ENCODE data around the gene VPS18. TPM values are rescaled to one million over a fixed set of nuclear protein-coding genes. Genes with fewer than 3 reads are reported as not detected.

VPS18 gene
- total RNA-seq, 1 donor from 2014 or later: 26.2 TPM

- Mint-ChIP-seq H3K36me3 (ENCODE audit: low read depth) (no peaks in the 10 kb centered on the region), H3K4me3 (no peak overlapping the region), H3K27ac (no peak overlapping the region), H3K9me3 (no peaks in the 10 kb centered on the region), H3K27me3 (peaks cover 32% of the 10 kb centered on the region), H3K4me1 (peaks cover 46% of the 10 kb centered on the region)
- ATAC-seq (ENCODE audit: low read depth): no peak
- CTCF ChIA-PET: no interaction called here
- POLR2A ChIA-PET: no interaction called here
- no peak for DNase-seq
- TF ChIP-seq CTCF (IDR thresholded peaks at IDR 0.05): no peak
- intact Hi-C loops (cut with micrococcal nuclease): no loop called here
Observed at GRCh38 chr15:40925495-40925862, 31.2 kb downstream of the VPS18 start.

- ATAC-seq (ENCODE audit: low read depth): peak; percentile 15
- ChIA-PET POLR2A (no interaction called here), CTCF (no interaction called here)
- peaks cover 52% of the 10 kb centered on the region for H3K4me1 Mint-ChIP-seq
- no peak for TF ChIP-seq CTCF (IDR thresholded peaks at IDR 0.05)
- no peaks in the 10 kb centered on the region for H3K36me3 Mint-ChIP-seq (ENCODE audit: low read depth)
- H3K9me3 Mint-ChIP-seq: no peaks in the 10 kb centered on the region
- peak overlapping the region; percentile 64 for H3K4me3 Mint-ChIP-seq
- peaks cover 36% of the 10 kb centered on the region for H3K27me3 Mint-ChIP-seq
- DNase-seq: no peak
- no peak overlapping the region for H3K27ac Mint-ChIP-seq
- intact Hi-C loops (cut with micrococcal nuclease): loop anchor here (1.0 kb wide), 1 partner anchor 20 kb away; no protein-coding TSS in a partner anchor
Observed at GRCh38 chr15:40925863-40926658, 31.8 kb downstream of the VPS18 start.

- no peak overlapping the region for H3K27ac Mint-ChIP-seq
- H3K4me1 Mint-ChIP-seq: peaks cover 55% of the 10 kb centered on the region
- peak overlapping the region; percentile 64 for H3K4me3 Mint-ChIP-seq
- no peaks in the 10 kb centered on the region for H3K36me3 Mint-ChIP-seq (ENCODE audit: low read depth)
- TF ChIP-seq CTCF (IDR thresholded peaks at IDR 0.05): no peak
- DNase-seq (no peak), ATAC-seq (ENCODE audit: low read depth) (no peak)
- intact Hi-C loops (cut with micrococcal nuclease): loop anchor here (1.0 kb wide), 1 partner anchor 21 kb away; no protein-coding TSS in a partner anchor
- H3K27me3 Mint-ChIP-seq: peaks cover 45% of the 10 kb centered on the region
- ChIA-PET CTCF (interaction anchor here (4.4 kb wide), 1 partner anchor 21 kb away, joined by 29 read pairs; no protein-coding TSS in a partner anchor), POLR2A (interaction anchor here (2.2 to 2.6 kb wide), 2 partner anchors 19 to 26 kb away, joined by 8 to 9 read pairs; partner anchors contain the start of gene CHAC1)
- no peaks in the 10 kb centered on the region for H3K9me3 Mint-ChIP-seq
Observed at GRCh38 chr15:40926659-40927494, 32.6 kb downstream of the VPS18 start.

GRCh38 chr15:40927495-40927872, 33.2 kb downstream of the VPS18 start:
- DNase-seq (no peak), ATAC-seq (ENCODE audit: low read depth) (no peak)
- Mint-ChIP-seq H3K36me3 (ENCODE audit: low read depth) (no peaks in the 10 kb centered on the region), H3K27ac (no peak overlapping the region), H3K9me3 (no peaks in the 10 kb centered on the region), H3K4me1 (peaks cover 55% of the 10 kb centered on the region), H3K27me3 (peaks cover 51% of the 10 kb centered on the region), H3K4me3 (peak overlapping the region; percentile 64)
- no peak for TF ChIP-seq CTCF (IDR thresholded peaks at IDR 0.05)
- ChIA-PET POLR2A (interaction anchor here (0.6 to 2.6 kb wide), 6 partner anchors 14 to 88 kb away, joined by 4 to 9 read pairs (median 6); partner anchors contain the start of gene CHAC1), CTCF (interaction anchor here (0.6 to 4.4 kb wide), 3 partner anchors 14 to 566 kb away, joined by 3 to 29 read pairs (median 3); no protein-coding TSS in a partner anchor)
- intact Hi-C loops (cut with micrococcal nuclease): no loop called here

Measured in activated B cell treated with CpG ODN at 0.5 μM for 24 hours (primary cell).